Mesenchymal stem cell (in vitro differentiated cells and primary cell): ENCODE data around the gene TMEM100.
A peak's percentile ranks its signal among the peaks of the same experiment; 100 is the strongest.

ENCODE experiments used
- DNase-seq: peaks from one replicate; pipeline ENCODE4 v3.0.0-alpha.2; 2013
- H2AFZ ChIP-seq: one replicate; pipeline ENCODE4 v1.6.1; 2013; ENCODE audit warnings: low read depth, mild to moderate bottlenecking, control low read depth, inconsistent platforms, low read length, moderate library complexity
- H2AK5ac ChIP-seq: 2 replicates; pipeline ENCODE4 v1.6.1; 2013; ENCODE audit warnings: low read length, moderate library complexity, mild to moderate bottlenecking, inconsistent platforms; ENCODE audit not compliant: severe bottlenecking
- H2BK120ac ChIP-seq: one replicate; pipeline ENCODE4 v1.6.1; 2013; ENCODE audit warnings: low read depth, mild to moderate bottlenecking, inconsistent platforms, low read length, moderate library complexity
- H2BK12ac ChIP-seq, 2 experiments: one replicate each; pipeline ENCODE4 v1.6.1; 2013; ENCODE audit warnings: inconsistent platforms in 2 of 2, low read length in 2 of 2, mild to moderate bottlenecking in 2 of 2, moderate library complexity in 2 of 2, control low read depth in 1 of 2
- H2BK15ac ChIP-seq: one replicate; pipeline ENCODE4 v1.6.1; 2013; ENCODE audit warnings: mild to moderate bottlenecking, low read depth, inconsistent platforms; ENCODE audit not compliant: poor library complexity, severe bottlenecking
- H2BK5ac ChIP-seq: 2 replicates; pipeline ENCODE4 v1.6.1; 2013; ENCODE audit warnings: low read depth, mild to moderate bottlenecking, low read length, control low read depth, inconsistent platforms; ENCODE audit not compliant: poor library complexity, severe bottlenecking
- H3K14ac ChIP-seq, 2 experiments: one replicate each; pipeline ENCODE4 v1.6.1; 2013; ENCODE audit warnings: inconsistent platforms in 2 of 2, low read length in 2 of 2, control low read depth in 1 of 2, mild to moderate bottlenecking in 1 of 2, moderate library complexity in 1 of 2
- H3K18ac ChIP-seq, 2 experiments: one replicate each; pipeline ENCODE4 v1.6.1; 2013; ENCODE audit warnings: inconsistent platforms in 2 of 2, low read length in 2 of 2, control low read depth in 1 of 2, low read depth in 1 of 2, mild to moderate bottlenecking in 1 of 2
- H3K23ac ChIP-seq, 2 experiments: one replicate each; pipeline ENCODE4 v1.6.1; 2013; ENCODE audit warnings: inconsistent platforms in 2 of 2, low read length in 2 of 2, mild to moderate bottlenecking in 2 of 2, moderate library complexity in 2 of 2, control low read depth in 1 of 2
- H3K27ac ChIP-seq: 2 replicates; pipeline ENCODE4 v1.5.1; 2013; ENCODE audit warnings: mild to moderate bottlenecking, moderate library complexity, low read length, control low read depth, inconsistent platforms; ENCODE audit not compliant: poor library complexity, severe bottlenecking
- H3K27me3 ChIP-seq, 2 experiments: 2 replicates each; pipeline versions ENCODE4 v1.6.1 to v1.7.0; 2013; ENCODE audit warnings: low read length in 2 of 2, mild to moderate bottlenecking in 2 of 2, moderate library complexity in 2 of 2, control low read depth in 1 of 2, inconsistent platforms in 1 of 2; ENCODE audit not compliant: control insufficient read depth in 1 of 2, insufficient read depth in 1 of 2
- H3K36me3 ChIP-seq, 2 experiments: 2 replicates each; pipeline versions ENCODE4 v1.6.1 to v1.7.0; 2013; ENCODE audit warnings: low read length in 2 of 2, control low read depth in 1 of 2, inconsistent platforms in 1 of 2, low read depth in 1 of 2, mild to moderate bottlenecking in 1 of 2; ENCODE audit not compliant: insufficient read depth in 2 of 2, control insufficient read depth in 1 of 2
- H3K4ac ChIP-seq, 2 experiments: one replicate each; pipeline ENCODE4 v1.6.1; 2013; ENCODE audit warnings: inconsistent platforms in 2 of 2, low read length in 2 of 2, mild to moderate bottlenecking in 2 of 2, moderate library complexity in 2 of 2, control low read depth in 1 of 2, low read depth in 1 of 2
- H3K4me1 ChIP-seq: 2 replicates; pipeline ENCODE4 v1.6.1; 2013; ENCODE audit warnings: low read depth, low read length, control low read depth; ENCODE audit not compliant: control insufficient read depth, insufficient read depth
- H3K4me2 ChIP-seq: 2 replicates; pipeline ENCODE4 v1.6.1; 2013; ENCODE audit warnings: low read length, mild to moderate bottlenecking, inconsistent platforms; ENCODE audit not compliant: poor library complexity, severe bottlenecking
- H3K4me3 ChIP-seq, 2 experiments: 2 replicates each; pipeline versions ENCODE4 v1.5.1 to v1.7.0; 2013; ENCODE audit warnings: low read length in 2 of 2, mild to moderate bottlenecking in 2 of 2, control low read depth in 1 of 2, low read depth in 1 of 2; ENCODE audit not compliant: insufficient read depth in 1 of 2
- H3K79me1 ChIP-seq: replicated peaks from 2 replicates; pipeline ENCODE4 v1.6.1; 2013; ENCODE audit warnings: mild to moderate bottlenecking, control low read depth, low read length, inconsistent platforms; ENCODE audit not compliant: poor library complexity, severe bottlenecking
- H3K9ac ChIP-seq: 2 replicates; pipeline ENCODE4 v1.7.0; 2013; ENCODE audit warnings: mild to moderate bottlenecking, low read length, moderate library complexity
- H3K9me3 ChIP-seq: 2 replicates; pipeline ENCODE4 v1.7.0; 2013; ENCODE audit warnings: mild to moderate bottlenecking, low read length; ENCODE audit not compliant: control insufficient read depth
- H4K8ac ChIP-seq: one replicate; pipeline ENCODE4 v1.6.1; 2013; ENCODE audit warnings: inconsistent platforms, mild to moderate bottlenecking, low read length, moderate library complexity
- H4K91ac ChIP-seq: one replicate; pipeline ENCODE4 v1.6.1; 2013; ENCODE audit warnings: mild to moderate bottlenecking, low read length, inconsistent platforms
- WGBS: methylation state at CpG from one replicate; pipeline ENCODE4 v1.1.7; 2013; ENCODE audit warnings: mixed read lengths; 5-methylcytosine and 5-hydroxymethylcytosine counted together

TMEM100 gene

DNA sequence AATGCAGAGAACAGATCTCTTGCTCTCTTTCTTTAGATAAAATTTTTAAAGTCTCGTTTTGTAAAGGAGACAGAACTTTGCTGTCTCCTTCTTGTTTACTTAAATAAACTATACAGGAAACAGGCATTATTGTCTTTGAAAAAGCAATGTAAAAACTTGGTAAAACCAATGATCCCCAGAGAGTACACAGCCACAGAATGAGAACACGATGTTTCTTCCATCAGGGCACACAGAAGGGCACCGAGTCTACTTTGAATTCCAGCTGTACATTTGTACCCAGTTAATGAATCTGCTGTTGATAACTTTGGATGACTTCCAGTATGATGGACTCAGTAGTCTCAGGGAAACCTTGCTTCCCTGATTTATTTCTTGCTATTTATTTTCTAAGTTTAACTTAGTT, 8.1 kb upstream of the TMEM100 start:
- Histone ChIP-seq H3K9ac (peak overlapping the region; percentile 57), H4K91ac (no peak overlapping the region), H3K9me3 (no peaks in the 10 kb centered on the region), H3K36me3 (no peaks in the 10 kb centered on the region), H2BK12ac (no peak overlapping the region), H3K4ac (no peak overlapping the region), H2AK5ac (no peak overlapping the region), H3K4me3 (peak overlapping the region in 1 of 2 experiments; percentile 50), H2BK15ac (no peak overlapping the region), H3K27ac (no peak overlapping the region), H2BK5ac (no peak overlapping the region), H4K8ac (no peak overlapping the region), H3K14ac (no peak overlapping the region), H3K27me3 (peaks cover 0 to 18% of the 10 kb centered on the region in 2 experiments), H3K18ac (peak overlapping the region in 1 of 2 experiments; percentile 28), H2AFZ (no peak overlapping the region), H3K4me2 (no peak overlapping the region), H3K23ac (no peak overlapping the region), H2BK120ac (no peak overlapping the region), H3K79me1 (no peaks in the 10 kb centered on the region), H3K4me1 (peaks cover 2% of the 10 kb centered on the region)
- no peak for DNase-seq
- 17% methylated on average over 1 of the region's 3 CpGs for WGBS

DNA sequence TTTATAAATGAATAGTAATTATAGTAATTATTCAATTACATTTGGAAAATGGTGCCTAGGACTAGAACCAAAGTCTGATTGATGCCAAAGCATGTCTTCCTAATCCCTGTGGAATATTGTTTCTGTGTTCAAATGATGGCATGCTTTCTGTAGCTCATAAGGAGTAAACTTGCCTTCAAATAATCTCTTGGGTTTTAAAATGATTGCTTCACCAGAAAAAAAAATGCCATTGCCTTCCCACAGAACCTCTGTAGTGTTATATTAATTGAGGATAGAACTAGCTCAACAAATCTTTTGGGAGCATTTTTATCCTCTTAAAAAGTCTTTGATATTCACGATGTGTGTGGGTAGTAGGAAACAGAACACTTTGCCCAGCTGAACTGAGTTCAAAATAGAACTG, 7.7 kb upstream of the TMEM100 start:
- H3K36me3 ChIP-seq, result no peaks in the 10 kb centered on the region
- no peaks in the 10 kb centered on the region for H3K9me3 ChIP-seq
- H4K91ac ChIP-seq, result no peak overlapping the region
- H2AFZ ChIP-seq, result no peak overlapping the region
- no peak overlapping the region for H2BK12ac ChIP-seq
- H2BK15ac ChIP-seq, result no peak overlapping the region
- peak overlapping the region; percentile 57 for H3K9ac ChIP-seq
- H3K79me1 ChIP-seq, result no peaks in the 10 kb centered on the region
- H3K27me3 ChIP-seq, result peaks cover 0 to 19% of the 10 kb centered on the region in 2 experiments
- H3K14ac ChIP-seq, result no peak overlapping the region
- no peak overlapping the region for H2BK120ac ChIP-seq
- H3K18ac ChIP-seq, result no peak overlapping the region
- no peak overlapping the region for H2AK5ac ChIP-seq
- no peak overlapping the region for H3K23ac ChIP-seq
- DNase-seq, result no peak
- H3K27ac ChIP-seq, result no peak overlapping the region
- H3K4me2 ChIP-seq, result no peak overlapping the region
- no peak overlapping the region for H4K8ac ChIP-seq
- no peak overlapping the region for H3K4ac ChIP-seq
- WGBS, result no CpG with 5 or more reads among the region's 1 CpG
- peak overlapping the region in 1 of 2 experiments; percentile 50 for H3K4me3 ChIP-seq
- no peak overlapping the region for H2BK5ac ChIP-seq
- H3K4me1 ChIP-seq, result peaks cover 2% of the 10 kb centered on the region

DNA sequence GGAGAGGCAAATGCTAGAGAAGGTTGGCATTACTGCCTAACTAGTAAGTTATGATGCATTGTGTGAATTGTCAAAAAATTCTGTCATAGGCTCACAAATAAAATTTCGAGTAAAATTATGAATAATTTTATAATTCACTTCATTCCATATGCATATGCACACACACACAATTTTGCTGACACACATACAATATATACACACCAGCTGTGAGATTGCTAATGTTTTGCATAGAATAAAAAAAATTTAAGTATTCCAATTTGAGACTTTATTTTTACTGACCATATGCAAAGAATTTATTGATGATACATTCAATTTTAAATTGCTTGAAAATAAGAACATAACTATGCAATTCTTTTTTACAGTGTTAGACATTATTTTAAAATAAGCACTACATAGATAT, 6.8 kb upstream of the TMEM100 start:
- H2BK120ac ChIP-seq, result no peak overlapping the region
- no peak overlapping the region for H2BK15ac ChIP-seq
- H3K79me1 ChIP-seq, result no peaks in the 10 kb centered on the region
- H3K4me2 ChIP-seq, result no peak overlapping the region
- H3K9me3 ChIP-seq, result no peaks in the 10 kb centered on the region
- H3K36me3 ChIP-seq, result no peaks in the 10 kb centered on the region
- no peak overlapping the region for H3K4me3 ChIP-seq
- no peak overlapping the region for H3K14ac ChIP-seq
- H4K91ac ChIP-seq, result no peak overlapping the region
- peaks cover 2% of the 10 kb centered on the region for H3K4me1 ChIP-seq
- H4K8ac ChIP-seq, result no peak overlapping the region
- no peak overlapping the region for H2BK5ac ChIP-seq
- no peak overlapping the region for H3K18ac ChIP-seq
- no peak overlapping the region for H3K9ac ChIP-seq
- WGBS, result no CpG with 5 or more reads among the region's 1 CpG
- H3K27me3 ChIP-seq, result peaks cover 0 to 26% of the 10 kb centered on the region in 2 experiments
- H2BK12ac ChIP-seq, result peak overlapping the region in 1 of 2 experiments; percentile 49
- no peak overlapping the region for H2AK5ac ChIP-seq
- no peak overlapping the region for H3K23ac ChIP-seq
- H3K4ac ChIP-seq, result peak overlapping the region in 1 of 2 experiments; percentile 26
- H2AFZ ChIP-seq, result no peak overlapping the region
- DNase-seq, result no peak
- H3K27ac ChIP-seq, result no peak overlapping the region

DNA sequence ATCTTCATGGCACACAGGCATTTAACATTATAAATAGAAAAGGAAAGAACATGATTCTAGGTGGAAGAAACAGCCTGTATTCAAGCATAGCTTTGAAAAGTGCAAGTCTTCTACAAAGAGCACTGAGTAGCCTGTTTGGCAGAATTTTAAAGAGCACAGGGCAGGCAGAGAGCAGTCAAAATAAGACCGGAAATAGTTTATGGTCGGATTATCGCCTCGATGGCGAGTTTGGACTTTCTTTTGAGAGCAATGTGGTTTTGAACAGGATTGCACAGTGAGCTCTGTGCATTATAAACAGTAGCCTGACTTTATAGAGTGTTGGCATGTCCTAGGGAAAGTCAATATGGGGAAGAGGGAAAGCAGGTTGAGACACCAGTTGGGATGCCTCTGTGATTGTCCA, 6.2 kb upstream of the TMEM100 start:
- H4K8ac ChIP-seq, result peak overlapping the region; percentile 71
- no peak overlapping the region for H3K4me2 ChIP-seq
- H3K79me1 ChIP-seq, result no peaks in the 10 kb centered on the region
- peak overlapping the region; percentile 85 to 91 for H3K4ac ChIP-seq
- peak overlapping the region; percentile 75 to 87 for H3K18ac ChIP-seq
- H2AK5ac ChIP-seq, result no peak overlapping the region
- H3K14ac ChIP-seq, result no peak overlapping the region
- WGBS, result 57% methylated on average over 5 of the region's 5 CpGs
- no peak overlapping the region for H2AFZ ChIP-seq
- no peak overlapping the region for H3K9ac ChIP-seq
- H3K4me1 ChIP-seq, result peaks cover 2% of the 10 kb centered on the region
- no peak overlapping the region for H2BK5ac ChIP-seq
- H3K27ac ChIP-seq, result no peak overlapping the region
- H3K23ac ChIP-seq, result no peak overlapping the region
- peak overlapping the region; percentile 77 for H2BK15ac ChIP-seq
- no peak overlapping the region for H3K4me3 ChIP-seq
- no peaks in the 10 kb centered on the region for H3K9me3 ChIP-seq
- no peaks in the 10 kb centered on the region for H3K36me3 ChIP-seq
- no peak overlapping the region for H2BK120ac ChIP-seq
- H3K27me3 ChIP-seq, result peaks cover 0 to 32% of the 10 kb centered on the region in 2 experiments
- H2BK12ac ChIP-seq, result peak overlapping the region in 1 of 2 experiments; percentile 95
- no peak overlapping the region for H4K91ac ChIP-seq
- peak; percentile 55 for DNase-seq
